PC-9 (cell line): ENCODE measurements around the gene SLC10A1.

Experiments
- CTCF ChIP-seq: fragments of 200-600 bp; sonication (generic); conservative IDR thresholded peaks from 2 replicates; pipeline ENCODE4 v1.6.1; 2017; ENCODE audit warnings: mixed run types, antibody characterized with exemption, mild to moderate bottlenecking, moderate library complexity
- EZH2 ChIP-seq: fragments of 200-600 bp; sonication (generic); IDR thresholded peaks from 2 replicates; pipeline ENCODE4 v1.8.0; 2017; ENCODE audit warnings: antibody characterized with exemption, low read depth

- no peak for TF ChIP-seq CTCF
- no peak for TF ChIP-seq EZH2
These were observed 17.4 kb upstream of the SLC10A1 start for GRCh38 chr14:69814397-69814796.
